Gastroesophageal sphincter (tissue), 3 donors: ENCODE measurements around the gene XYLT2.

Experiments
- CTCF ChIP-seq, 4 experiments: fragments of 200-600 bp in 2 of 4; fragments of 450-650 bp in 2 of 4; sonication (generic) in 1 of 4; IDR thresholded peaks; one replicate each; pipeline ENCODE4 v1.5.1; 2017 to 2019; ENCODE audit warnings: antibody characterized with exemption in 4 of 4, mild to moderate bottlenecking in 2 of 4, moderate library complexity in 2 of 4
- POLR2A ChIP-seq, 2 donors: fragments of 450-650 bp; IDR thresholded peaks; one replicate each; pipeline ENCODE4 v1.6.1; 2017; ENCODE audit warnings: antibody characterized with exemption in 2 of 2, mild to moderate bottlenecking in 2 of 2, moderate library complexity in 1 of 2
- POLR2AphosphoS5 ChIP-seq: sonication (generic); formaldehyde crosslinking; IDR thresholded peaks from one replicate; pipeline ENCODE4 v1.6.1; 2017; ENCODE audit warnings: antibody characterized with exemption

- TF ChIP-seq POLR2A (IDR thresholded peaks at IDR 0.05), result no peak
- no peak for TF ChIP-seq POLR2AphosphoS5
- no peak for TF ChIP-seq CTCF (IDR thresholded peaks at IDR 0.05)
Observed at GRCh38 chr17:50346313-50347116, 589 bp downstream of the XYLT2 start.
